GM12874 (cell line): ENCODE data around the gene LIMS1.

ENCODE experiments used
- CTCF ChIP-seq: IDR thresholded peaks from 2 replicates; pipeline ENCODE4 v1.5.1; 2011; ENCODE audit warnings: low read depth, mild to moderate bottlenecking, control low read depth, low read length, moderate library complexity; ENCODE audit not compliant: insufficient read depth

Gene LIMS1

GRCh38 chr2:108560895-108561530 lies 26.7 kb downstream of the LIMS1 start:
- TF ChIP-seq CTCF, result no peak

- TF ChIP-seq CTCF, result no peak
Measured at GRCh38 chr2:108562274-108562673, 28.0 kb downstream of the LIMS1 start.

- no peak for TF ChIP-seq CTCF
Measured at GRCh38 chr2:108564510-108564909, 30.2 kb downstream of the LIMS1 start.

GRCh38 chr2:108565778-108566375 lies 31.6 kb downstream of the LIMS1 start:
- TF ChIP-seq CTCF, result no peak

GRCh38 chr2:108570416-108570815 lies 36.1 kb downstream of the LIMS1 start:
- TF ChIP-seq CTCF, result no peak

- TF ChIP-seq CTCF, result no peak
Measured at GRCh38 chr2:108571286-108571685, 37.0 kb downstream of the LIMS1 start.

- TF ChIP-seq CTCF, result no peak
Measured at GRCh38 chr2:108573061-108573460, 38.8 kb downstream of the LIMS1 start.
